ENCODE data around the gene UBA3. TPM values are rescaled to one million over a fixed set of nuclear protein-coding genes. Genes with fewer than 3 reads are reported as not detected.

UBA3 gene
- total and polyA plus RNA-seq, 2 of the 13 experiments (the other 11 are each of a cell fraction or from before 2014, with no cell fraction given) = 40.7 to 49.0 TPM

GRCh38 chr3:69013253-69014021 is 66.7 kb downstream of the UBA3 start, which contains the start of gene EOGT (continued):
- TF ChIP-seq, protein P1, sequence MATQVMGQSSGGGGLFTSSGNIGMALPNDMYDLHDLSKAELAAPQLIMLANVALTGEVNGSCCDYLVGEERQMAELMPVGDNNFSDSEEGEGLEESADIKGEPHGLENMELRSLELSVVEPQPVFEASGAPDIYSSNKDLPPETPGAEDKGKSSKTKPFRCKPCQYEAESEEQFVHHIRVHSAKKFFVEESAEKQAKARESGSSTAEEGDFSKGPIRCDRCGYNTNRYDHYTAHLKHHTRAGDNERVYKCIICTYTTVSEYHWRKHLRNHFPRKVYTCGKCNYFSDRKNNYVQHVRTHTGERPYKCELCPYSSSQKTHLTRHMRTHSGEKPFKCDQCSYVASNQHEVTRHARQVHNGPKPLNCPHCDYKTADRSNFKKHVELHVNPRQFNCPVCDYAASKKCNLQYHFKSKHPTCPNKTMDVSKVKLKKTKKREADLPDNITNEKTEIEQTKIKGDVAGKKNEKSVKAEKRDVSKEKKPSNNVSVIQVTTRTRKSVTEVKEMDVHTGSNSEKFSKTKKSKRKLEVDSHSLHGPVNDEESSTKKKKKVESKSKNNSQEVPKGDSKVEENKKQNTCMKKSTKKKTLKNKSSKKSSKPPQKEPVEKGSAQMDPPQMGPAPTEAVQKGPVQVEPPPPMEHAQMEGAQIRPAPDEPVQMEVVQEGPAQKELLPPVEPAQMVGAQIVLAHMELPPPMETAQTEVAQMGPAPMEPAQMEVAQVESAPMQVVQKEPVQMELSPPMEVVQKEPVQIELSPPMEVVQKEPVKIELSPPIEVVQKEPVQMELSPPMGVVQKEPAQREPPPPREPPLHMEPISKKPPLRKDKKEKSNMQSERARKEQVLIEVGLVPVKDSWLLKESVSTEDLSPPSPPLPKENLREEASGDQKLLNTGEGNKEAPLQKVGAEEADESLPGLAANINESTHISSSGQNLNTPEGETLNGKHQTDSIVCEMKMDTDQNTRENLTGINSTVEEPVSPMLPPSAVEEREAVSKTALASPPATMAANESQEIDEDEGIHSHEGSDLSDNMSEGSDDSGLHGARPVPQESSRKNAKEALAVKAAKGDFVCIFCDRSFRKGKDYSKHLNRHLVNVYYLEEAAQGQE (IDR thresholded peaks at IDR 0.05; ENCODE audit: borderline replicate concordance in 1 of 2, low read depth in 1 of 2, low read length in 2 of 2) = peak in 1 of 2 experiments; percentile 27; a peak in 1 of 4 replicates
- TF ChIP-seq PBX3 (CRISPR knock-in tag; IDR thresholded peaks at IDR 0.05; ENCODE audit: borderline replicate concordance) (no peak), GFI1 (CRISPR knock-in tag; IDR thresholded peaks at IDR 0.05; ENCODE audit: borderline replicate concordance) (peak; percentile 71; the same call in 1 of the 2 replicates), SATB2 (CRISPR knock-in tag; IDR thresholded peaks at IDR 0.05) (peak; percentile 83), SCMH1 (CRISPR knock-in tag; IDR thresholded peaks at IDR 0.05; ENCODE audit: borderline replicate concordance) (no peak), HOXA3 (CRISPR knock-in tag; IDR thresholded peaks at IDR 0.05) (peak; percentile 82), HDAC1 (CRISPR knock-in tag; IDR thresholded peaks at IDR 0.05) (peak; percentile 63; the same call in 1 of the 2 replicates), REL (CRISPR knock-in tag; conservative IDR thresholded peaks at IDR 0.05) (no peak), ZNF564 (CRISPR knock-in tag; IDR thresholded peaks at IDR 0.05) (peak; percentile 61; the same call in 1 of the 2 replicates), ONECUT2 (CRISPR knock-in tag; IDR thresholded peaks at IDR 0.05) (no peak), RCOR2 (CRISPR knock-in tag; IDR thresholded peaks at IDR 0.05) (no peak), ZNF18 (CRISPR knock-in tag; IDR thresholded peaks at IDR 0.05; ENCODE audit: insufficient replicate concordance) (no peak), SNAPC2 (CRISPR knock-in tag; IDR thresholded peaks at IDR 0.05) (no peak), TBX3 (IDR thresholded peaks at IDR 0.05; ENCODE audit: borderline replicate concordance) (no peak), RXRA (CRISPR knock-in tag; IDR thresholded peaks at IDR 0.05) (peak; percentile 41; the same call in 1 of the 2 replicates), TBP (CRISPR knock-in tag; IDR thresholded peaks at IDR 0.05) (no peak)
- TF ChIP-seq, protein P2, sequence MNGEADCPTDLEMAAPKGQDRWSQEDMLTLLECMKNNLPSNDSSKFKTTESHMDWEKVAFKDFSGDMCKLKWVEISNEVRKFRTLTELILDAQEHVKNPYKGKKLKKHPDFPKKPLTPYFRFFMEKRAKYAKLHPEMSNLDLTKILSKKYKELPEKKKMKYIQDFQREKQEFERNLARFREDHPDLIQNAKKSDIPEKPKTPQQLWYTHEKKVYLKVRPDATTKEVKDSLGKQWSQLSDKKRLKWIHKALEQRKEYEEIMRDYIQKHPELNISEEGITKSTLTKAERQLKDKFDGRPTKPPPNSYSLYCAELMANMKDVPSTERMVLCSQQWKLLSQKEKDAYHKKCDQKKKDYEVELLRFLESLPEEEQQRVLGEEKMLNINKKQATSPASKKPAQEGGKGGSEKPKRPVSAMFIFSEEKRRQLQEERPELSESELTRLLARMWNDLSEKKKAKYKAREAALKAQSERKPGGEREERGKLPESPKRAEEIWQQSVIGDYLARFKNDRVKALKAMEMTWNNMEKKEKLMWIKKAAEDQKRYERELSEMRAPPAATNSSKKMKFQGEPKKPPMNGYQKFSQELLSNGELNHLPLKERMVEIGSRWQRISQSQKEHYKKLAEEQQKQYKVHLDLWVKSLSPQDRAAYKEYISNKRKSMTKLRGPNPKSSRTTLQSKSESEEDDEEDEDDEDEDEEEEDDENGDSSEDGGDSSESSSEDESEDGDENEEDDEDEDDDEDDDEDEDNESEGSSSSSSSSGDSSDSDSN (CRISPR knock-in tag; IDR thresholded peaks at IDR 0.05) = peak; percentile 99
- TF ChIP-seq, protein P3, sequence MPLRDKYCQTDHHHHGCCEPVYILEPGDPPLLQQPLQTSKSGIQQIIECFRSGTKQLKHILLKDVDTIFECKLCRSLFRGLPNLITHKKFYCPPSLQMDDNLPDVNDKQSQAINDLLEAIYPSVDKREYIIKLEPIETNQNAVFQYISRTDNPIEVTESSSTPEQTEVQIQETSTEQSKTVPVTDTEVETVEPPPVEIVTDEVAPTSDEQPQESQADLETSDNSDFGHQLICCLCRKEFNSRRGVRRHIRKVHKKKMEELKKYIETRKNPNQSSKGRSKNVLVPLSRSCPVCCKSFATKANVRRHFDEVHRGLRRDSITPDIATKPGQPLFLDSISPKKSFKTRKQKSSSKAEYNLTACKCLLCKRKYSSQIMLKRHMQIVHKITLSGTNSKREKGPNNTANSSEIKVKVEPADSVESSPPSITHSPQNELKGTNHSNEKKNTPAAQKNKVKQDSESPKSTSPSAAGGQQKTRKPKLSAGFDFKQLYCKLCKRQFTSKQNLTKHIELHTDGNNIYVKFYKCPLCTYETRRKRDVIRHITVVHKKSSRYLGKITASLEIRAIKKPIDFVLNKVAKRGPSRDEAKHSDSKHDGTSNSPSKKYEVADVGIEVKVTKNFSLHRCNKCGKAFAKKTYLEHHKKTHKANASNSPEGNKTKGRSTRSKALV (CRISPR knock-in tag; IDR thresholded peaks at IDR 0.05) = peak; percentile 89
